NCI-H748 (cell line): ENCODE measurements around the gene EEF1AKMT1.
"Not testable (repeated sequence)": the region's sequence is repeated elsewhere in the genome, so short reads cannot be mapped to it uniquely, and the experiment has no call there.

Experiments
- DNase-seq: peaks from one replicate; lab custom pipeline; 2025; ENCODE audit not compliant: unreplicated experiment; lab: John Stamatoyannopoulos, UW

The EEF1AKMT1 gene

DNA sequence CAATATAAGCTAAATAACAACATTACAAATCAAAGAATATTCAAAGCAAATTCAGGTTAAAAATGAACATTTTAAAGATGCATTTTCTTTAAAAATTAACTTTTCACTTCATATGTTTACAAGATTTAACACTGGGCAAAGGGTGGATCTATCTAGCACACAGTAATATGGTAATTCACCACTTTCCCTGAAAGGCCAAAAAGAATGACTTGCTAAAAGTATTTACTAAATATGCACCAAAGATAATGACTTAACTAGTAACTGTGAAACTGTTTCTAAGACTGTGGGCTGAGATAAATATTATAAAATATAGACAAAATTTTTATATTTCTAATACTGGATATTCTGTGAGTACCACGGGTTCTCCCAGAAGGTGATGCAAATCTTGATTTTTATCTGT, 4.5 kb upstream of the EEF1AKMT1 start:
- no peak for DNase-seq

DNA sequence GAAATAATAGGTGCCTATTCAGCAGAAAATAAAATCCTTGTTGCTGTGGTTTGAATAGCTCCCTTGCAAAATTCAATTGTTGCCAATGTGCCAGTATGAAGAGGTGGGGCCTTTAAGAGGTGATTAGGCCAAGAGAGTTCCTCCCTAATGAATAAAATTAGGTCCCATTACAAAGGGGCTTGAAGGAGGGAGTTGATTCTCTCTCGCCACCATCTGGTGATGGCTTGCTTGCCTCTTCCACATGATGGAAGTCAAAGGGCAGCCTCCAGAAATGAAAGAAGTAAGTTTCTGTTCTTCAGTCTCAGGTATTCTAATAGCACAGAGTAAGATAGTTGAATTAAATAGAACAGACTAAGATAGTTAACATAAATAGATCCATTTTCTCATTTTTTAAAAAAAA, 3.0 kb upstream of the EEF1AKMT1 start:
- DNase-seq: no peak

DNA sequence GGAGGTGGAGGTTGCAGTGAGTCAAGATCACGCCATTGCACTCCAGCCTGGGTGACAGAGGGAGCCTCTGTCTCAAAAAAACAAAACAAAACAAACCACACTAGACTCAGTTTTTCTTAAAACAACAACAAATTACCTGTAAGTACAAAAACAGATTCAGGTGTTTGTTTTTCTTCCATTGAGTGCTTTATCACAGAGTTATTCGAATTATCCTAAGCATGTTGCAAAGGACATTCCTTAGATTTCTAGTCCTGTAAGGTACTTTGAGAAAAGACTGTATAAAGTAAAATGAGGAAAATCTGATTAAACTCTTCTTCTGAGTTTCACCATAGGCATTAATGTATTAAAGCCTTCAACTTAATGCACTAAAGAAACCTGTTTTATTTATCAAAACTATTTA, 2.2 kb upstream of the EEF1AKMT1 start:
- no peak for DNase-seq

DNA sequence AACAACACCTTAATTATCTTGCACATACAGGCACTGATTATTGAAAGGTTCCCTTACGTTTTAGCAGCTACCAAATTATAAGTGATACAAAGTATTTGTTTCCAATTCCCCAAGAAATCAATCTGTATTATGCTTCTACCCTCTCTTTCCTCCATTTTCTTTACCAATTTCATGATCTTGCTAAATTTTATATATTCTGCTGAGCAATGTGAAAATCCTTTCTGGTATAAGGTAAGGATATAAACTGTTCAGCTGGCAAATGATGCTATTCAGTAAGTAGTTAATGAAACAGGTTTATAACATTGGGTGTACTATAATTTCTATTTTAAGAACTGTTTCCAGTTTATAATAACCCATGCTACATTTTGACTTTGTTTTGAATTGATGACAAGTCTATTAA, 985 bp upstream of the EEF1AKMT1 start:
- no peak for DNase-seq

DNA sequence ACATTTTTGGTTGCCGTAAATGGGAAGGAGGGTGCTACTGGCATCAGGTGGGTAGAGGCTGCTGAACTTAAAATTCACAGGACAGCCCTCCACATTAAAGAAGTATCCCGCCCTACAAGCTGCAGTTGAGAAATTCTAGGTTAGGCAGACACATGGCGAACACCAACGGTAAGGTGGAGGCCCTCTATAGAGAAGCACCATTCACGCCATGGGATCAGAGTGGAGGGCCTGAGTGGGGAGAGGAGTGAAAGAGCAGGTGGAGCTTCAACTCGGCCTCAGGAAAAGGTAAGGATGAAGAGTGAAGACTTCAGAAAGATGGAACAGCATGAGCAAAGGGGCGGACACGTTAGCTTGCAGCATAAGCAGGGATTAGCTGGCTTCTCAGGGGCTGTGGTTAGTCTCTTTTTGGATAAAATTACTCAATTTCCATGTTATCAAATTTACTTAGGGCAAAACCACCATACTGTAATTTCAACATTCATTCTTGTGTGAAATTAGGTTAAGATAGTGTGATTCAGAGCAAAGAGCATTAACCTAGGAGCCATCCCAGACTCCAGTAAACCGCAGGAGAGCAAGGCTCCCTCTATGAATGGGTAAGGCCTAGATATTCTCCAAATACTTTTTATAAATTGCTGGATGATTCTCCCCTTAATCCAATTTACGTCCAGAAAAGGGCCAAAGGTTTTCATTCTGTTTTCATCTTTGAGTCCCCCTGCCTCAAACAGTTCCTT, 1.2 kb downstream of the EEF1AKMT1 start:
- DNase-seq: no peak

DNA sequence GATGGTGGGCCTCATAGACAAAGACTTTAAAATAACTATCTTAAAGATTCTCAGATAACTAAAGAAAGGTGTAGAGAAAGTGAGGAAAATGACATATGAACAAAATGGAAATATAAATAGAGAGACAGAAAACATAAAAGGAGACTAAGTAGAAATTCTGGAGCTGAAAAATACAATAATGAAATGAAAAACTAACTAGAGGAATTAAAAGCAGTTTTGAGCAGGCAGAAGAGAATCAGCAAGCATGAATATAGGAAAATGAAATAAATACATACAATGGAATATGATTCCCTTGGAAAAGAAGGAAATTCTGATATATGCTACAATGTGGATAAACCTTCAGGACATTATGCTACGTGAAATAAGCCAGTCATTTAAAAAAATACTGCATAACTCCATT, 3.9 kb downstream of the EEF1AKMT1 start:
- no peak for DNase-seq

DNA sequence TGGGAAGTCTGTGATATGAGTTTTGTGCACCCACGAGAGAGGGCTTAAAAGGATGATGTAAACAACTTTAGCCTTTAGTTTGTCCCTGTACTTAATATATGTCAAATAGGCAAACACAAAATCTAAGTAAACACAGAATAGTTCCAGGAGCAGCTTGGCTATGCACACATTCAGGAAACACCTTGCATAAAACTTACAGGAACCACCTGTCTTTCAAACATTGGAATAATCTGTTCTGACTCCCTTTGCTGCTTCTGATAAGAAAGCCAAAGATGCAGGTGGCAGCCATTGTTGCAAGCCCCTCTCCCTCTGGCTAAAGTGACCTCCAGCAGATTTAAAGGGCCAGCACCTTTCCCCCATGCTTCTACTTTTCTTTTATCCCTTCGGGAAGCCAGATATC, 4.7 kb downstream of the EEF1AKMT1 start:
- DNase-seq: no peak

DNA sequence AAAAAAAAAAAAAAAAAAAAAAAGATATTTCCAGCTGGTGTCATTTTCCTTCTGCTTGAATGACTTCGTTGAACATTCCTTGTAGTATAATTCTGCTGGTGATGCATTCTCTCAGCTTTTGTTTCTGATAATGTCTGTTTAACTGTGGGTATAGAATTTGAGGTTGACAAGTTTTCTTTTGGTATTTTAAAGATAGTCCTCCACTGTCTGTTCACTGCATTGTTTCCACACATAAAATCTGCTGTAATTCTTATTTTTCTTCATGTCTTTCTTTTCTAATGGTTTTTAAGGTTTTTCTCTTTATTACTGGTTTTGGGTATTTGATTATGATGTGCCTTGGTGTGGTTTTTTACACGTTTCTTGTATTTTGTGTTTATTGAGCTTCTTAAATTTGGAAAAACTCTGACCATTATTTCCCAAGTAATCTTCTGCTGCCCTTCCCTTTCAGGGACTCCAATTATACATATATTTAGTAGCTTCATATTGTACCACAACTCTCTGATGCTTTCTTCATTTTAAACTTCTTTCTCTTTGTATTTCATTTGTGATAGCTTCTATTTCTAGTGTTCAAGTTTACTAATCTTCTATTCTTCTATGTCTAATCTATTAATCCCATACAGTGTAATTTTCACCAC, 6.3 kb downstream of the EEF1AKMT1 start:
- no peak for DNase-seq

DNA sequence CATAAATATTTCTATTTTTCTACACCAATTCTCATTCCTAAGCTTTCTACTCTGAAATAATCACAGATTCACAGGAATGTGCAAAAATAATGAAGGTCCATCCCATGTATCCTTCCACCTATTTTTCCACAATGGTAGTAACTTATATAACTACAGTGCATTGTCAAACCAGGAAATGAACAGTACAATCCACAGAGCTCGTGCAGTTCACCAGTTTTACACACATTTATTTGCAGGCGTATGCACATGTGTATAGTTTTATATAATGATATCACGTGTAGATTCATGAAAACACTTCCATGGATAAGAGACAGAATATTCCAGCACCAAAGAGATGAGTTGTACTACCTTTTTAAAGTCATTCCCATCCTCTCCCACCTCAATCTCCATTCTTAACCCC, 12.9 kb downstream of the EEF1AKMT1 start:
- DNase-seq: no peak

DNA sequence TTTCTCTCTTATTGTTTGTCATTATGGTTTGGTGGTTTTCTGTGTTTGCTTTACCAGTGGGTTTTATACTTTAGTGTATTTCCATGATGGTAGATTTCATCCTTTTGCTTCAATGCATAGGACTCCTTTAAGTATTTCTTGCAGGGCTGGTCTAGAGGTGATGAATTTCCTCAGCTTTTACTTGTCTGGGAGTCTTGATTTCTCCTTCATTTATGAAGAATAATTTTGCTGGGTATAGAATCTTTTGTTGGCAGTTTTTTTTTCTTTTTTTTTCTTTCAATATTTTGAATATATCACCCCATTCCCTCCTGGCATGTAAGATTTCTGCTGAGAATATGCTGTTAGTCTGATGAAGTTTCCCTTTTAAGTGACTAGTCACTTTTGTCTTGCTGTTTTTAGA, 19.8 kb downstream of the EEF1AKMT1 start:
- no peak for DNase-seq

DNA sequence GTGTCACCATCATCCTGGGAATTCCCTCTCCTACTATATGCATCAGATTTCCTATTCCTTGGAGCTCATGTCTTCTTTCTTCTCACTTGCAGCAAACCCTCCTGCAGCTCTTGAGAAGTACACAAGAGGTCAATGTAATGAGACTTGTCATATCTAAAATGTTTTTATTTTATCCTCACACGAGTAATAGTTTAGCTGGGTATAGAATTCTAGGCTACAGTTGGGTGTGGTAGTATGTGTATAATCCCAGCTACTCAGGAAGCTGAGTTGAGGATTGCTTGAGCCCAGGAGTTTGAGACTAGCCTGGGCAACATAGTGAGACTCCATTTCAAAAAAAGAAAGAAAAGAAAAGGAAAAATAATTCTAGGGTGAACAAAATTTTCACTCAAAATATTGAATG, 24.4 kb downstream of the EEF1AKMT1 start:
- DNase-seq: no peak

DNA sequence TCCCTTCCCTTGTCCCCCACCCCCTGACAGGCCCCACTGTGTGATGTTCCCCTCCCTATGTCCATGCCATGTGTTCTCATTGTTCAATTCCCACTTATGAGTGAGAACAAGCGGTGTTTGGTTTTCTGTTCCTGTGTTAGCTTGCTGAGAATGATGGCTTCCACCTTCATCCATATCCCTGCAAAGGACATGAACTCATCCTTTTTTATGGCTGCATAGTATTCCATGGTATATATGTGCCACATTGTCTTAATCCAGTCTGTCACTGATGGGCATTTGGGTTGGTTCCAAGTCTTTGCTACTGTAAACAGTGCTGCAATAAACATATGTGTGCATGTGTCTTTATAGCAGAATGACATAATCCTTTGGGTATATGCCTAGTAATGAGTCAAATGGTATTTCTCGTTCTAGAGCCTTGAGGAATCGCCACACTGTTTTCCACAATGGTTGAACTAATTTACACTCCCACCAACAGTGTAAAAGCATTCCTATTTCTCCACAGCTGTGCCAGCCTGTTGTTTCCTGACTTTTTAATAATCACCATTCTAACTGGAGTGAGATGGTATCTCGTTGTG, 29.8 kb downstream of the EEF1AKMT1 start:
- DNase-seq: not testable (repeated sequence)

DNA sequence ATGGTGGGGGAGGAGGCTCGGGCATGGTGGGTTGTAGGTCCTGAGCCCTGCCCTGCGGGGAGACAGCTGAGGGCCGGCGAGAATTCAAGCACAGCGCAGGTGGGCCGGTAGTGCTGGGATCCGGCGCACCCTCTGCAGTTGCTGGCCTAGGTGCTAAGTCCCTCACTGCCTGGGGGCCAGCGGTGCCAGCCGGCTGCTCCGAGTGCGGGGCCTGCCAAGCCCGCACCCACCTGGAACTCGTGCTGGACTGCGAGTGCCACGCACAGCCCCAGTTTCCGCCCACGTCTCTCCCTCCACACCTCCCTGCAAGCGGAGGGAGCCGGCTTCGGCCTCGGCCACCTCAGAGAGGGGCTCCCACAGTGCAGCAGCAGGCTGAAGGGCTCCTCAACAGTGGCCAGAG, 33.7 kb downstream of the EEF1AKMT1 start:
- no peak for DNase-seq

DNA sequence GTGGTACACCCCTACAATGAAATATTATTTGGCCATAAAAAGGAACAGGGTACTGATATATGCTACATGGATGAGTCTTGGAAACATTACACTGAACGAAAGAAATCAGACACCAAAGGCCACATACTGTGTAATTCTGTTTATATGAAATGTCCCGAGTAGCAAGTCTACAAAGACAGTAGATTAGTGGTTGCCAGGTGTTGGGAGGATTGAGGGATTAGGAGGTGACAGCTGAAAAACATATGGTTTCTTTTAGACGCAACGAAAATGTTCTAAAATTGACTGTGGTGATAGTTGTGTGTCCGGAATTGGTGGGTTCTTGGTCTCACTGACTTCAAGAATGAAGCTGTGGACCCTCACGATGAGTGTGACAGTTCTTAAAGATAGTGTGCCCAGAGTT, 35.1 kb downstream of the EEF1AKMT1 start:
- no peak for DNase-seq

DNA sequence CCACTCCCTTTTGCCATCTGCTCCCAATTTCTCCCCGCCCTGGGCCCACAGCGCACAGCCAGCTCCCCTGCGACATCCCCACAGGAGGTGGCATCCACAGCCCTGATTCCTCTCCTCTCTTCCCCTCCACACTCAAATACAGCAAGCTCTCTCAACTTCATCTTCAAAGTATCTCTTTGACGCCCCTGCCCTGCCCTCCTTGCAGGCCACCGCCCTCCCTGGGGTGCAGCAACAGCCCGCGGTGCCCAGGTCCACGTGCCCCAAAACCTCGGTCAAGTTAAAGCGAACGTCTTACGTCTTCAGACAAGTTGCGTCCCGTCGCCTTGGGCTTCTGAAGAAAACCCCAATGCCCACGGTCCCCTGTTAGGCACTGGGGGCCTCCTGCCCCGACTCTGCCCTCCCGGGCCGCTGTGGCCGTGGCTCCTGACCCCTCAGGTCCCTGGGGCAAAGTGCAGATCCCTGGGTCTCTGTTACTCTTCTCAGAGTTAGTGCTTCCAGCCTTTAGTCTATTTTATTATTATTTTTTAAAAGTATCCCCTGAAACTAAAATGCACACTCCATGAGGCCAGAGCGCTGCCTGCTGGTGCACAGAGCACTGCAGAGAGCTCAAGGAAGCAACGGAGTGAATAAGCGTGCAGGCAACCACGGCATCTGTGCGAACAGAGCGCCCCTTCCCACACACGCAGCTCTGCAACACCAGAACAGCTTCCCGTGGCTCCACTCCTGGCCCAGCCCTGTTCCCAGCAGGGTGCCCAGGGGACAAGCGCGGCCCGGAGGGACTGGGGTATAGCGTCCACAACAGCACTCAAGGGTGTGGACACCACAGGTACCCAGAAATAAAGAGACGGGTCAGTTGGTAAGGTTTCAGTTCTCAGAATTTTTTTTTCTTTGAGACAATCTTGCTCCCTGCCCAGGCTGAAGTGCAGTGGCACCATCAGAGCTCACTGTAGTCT, 43.9 kb downstream of the EEF1AKMT1 start:
- DNase-seq: no peak

DNA sequence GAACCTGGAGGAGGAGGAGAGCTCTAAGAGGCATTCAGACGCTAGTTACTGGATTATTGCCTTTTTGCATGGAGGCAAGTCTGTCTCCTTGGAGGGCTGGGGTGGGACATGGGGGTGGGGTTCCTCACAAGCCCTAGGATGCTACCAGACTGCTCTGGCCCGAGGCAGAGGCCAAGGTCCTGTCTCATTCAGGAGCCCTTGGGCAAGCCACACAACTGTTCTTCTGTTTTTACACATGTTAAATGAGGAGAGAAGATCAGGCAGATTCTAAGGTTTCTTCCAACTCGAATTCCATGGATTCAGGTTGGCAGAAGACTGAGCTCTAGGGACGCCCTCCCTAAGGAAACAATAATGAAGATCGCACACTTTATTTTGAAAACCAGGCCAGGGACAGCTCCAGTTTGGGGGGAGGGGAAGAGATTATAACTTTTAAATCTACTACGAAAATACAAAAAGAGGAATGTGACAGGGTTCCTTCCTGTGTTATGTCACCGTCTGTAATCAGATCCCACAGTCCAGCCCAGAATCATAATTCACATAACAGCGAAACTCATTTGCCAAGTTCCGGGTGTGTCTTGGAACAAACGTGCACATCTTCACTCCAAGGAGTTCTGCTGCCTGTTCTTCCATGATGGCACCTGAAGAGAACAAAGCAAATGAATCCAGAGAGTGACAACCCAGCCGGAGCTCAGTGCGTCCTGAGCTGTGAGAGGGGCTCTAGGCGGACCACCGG, 45.0 kb downstream of the EEF1AKMT1 start:
- DNase-seq: no peak

DNA sequence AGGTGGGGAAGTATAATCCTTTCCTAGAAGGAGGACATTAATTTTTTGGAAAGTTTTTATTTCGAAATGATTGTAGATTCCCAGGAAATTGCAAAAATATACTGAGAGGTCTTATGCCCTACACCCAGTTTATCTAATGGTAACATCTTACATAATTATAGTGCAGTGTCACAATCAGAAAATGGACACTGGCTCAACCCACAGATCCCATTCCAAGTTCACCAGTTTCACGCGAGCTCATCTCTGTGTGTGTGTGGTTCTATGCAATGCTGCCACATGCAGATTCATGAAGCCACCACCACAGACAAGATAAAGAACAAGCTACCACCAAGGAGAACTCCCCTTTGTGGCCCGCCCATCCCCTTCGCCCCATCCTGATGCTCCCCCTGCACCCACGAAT, 45.9 kb downstream of the EEF1AKMT1 start:
- no peak for DNase-seq

DNA sequence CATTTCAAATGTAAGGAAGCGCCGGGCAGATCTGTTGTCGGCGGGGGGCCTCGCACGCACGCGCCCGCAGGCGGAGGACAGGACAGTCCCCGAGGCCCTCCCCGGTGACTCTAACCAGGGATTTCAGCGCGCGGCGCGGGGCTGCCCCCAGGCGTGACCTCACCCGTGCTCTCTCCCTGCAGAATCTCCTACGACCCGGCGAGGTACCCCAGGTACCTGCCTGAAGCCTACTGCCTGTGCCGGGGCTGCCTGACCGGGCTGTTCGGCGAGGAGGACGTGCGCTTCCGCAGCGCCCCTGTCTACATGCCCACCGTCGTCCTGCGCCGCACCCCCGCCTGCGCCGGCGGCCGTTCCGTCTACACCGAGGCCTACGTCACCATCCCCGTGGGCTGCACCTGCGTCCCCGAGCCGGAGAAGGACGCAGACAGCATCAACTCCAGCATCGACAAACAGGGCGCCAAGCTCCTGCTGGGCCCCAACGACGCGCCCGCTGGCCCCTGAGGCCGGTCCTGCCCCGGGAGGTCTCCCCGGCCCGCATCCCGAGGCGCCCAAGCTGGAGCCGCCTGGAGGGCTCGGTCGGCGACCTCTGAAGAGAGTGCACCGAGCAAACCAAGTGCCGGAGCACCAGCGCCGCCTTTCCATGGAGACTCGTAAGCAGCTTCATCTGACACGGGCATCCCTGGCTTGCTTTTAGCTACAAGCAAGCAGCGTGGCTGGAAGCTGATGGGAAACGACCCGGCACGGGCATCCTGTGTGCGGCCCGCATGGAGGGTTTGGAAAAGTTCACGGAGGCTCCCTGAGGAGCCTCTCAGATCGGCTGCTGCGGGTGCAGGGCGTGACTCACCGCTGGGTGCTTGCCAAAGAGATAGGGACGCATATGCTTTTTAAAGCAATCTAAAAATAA, 52.1 kb downstream of the EEF1AKMT1 start:
- peak; percentile 81 for DNase-seq

DNA sequence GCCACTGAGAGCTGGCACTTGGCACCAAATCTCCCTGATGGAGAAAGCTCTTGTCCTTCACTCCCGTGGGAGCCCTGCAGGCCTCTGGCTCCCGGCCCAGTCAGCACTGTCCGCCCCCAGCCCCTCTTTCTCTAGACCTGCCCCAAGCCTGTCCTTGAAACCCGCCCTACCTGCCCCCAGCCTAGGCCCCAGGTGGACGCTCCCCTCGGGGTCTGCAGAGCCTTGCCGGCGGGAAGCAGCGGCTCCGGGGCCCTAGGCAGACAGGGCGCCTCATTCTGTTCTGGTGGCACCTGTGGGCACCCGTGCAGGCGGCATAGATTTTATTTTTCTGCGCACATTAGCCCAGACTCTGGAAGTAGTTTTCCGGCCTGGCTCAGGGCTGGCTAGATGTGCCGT, 52.7 kb downstream of the EEF1AKMT1 start:
- DNase-seq: no peak

DNA sequence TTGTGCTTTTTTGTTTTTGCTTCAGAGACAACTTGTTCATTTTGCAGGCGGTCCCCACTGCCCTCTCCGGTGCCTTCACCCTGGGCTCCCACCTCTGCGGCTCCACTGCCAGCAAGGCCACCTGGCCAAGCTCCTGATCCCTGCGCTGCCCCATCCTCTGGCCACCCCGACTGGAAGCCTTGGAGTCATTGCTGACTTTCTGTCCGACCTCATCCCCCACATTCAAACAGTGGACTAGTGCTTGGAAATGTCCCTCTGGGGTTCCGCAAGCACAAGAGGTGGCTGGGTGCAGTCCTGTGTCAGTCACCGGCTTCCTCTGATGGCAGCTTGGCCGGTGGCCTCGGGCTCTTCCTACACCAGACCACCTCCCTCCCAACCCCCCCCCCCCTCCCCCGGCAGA, 53.3 kb downstream of the EEF1AKMT1 start:
- no peak for DNase-seq
